Measurements from ENCODE around the gene DAPK1. TPM values are rescaled to one million over a fixed set of nuclear protein-coding genes. Genes with fewer than 3 reads are reported as not detected.
A peak's percentile ranks its signal among the peaks of the same experiment; 100 is the strongest.
"Not testable (repeated sequence)": the region's sequence is repeated elsewhere in the genome, so short reads cannot be mapped to it uniquely, and the experiment has no call there.

DAPK1 gene
- total and polyA plus RNA-seq, 2 donors = 12.1 to 79.2 TPM

DNA sequence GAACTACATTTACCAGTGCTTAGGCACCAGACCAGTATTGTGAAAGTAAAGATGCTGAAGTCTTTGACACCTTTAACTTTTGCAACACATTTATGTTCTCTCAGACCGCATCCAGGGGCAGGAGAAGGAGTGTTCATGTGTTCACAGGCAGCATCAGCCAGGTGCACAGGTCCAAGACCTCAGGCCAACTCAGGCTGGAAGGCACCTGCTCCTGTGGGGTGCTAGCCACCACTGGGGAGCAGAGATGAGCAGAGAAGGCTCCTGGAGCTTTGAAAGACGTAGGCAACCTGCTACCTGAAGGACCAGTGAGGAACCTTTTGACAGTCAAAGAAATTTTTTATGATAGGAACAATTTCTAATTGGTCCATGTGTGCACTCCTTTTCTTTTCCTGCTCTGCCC, 35.6 kb downstream of the DAPK1 start:
- WGBS = 73% methylated on average over 2 of the region's 2 CpGs
- Histone ChIP-seq H3K36me3 (ENCODE audit: insufficient read depth) (no peaks in the 10 kb centered on the region), H3K4me3 (ENCODE audit: low read depth, low read length) (no peak overlapping the region), H3K27ac (ENCODE audit: low read depth) (no peak overlapping the region), H3K4me1 (ENCODE audit: insufficient read depth) (no peaks in the 10 kb centered on the region)
- no peak for DNase-seq (ENCODE audit: extremely low spot score)

DNA sequence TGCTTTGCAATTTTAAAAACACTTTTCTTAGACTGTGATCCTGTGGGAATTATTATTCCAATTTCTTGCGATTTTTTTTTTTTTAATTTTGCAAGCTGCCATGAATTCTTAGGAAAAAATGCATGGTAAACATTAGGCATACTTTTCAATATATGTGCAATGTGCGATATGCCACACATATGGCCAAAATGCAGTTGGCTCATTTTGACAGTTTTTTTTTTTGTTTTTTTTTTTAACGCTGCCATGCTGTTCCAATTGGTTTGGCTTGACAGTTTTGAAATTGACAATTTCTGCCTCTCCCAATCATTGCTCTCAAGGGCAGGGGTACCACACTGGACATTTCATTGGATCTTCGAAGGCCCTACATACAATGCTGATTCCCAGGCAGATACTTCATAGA, 36.4 kb downstream of the DAPK1 start:
- 97% methylated on average over 4 of the region's 4 CpGs for WGBS
- Histone ChIP-seq H3K36me3 (ENCODE audit: insufficient read depth) (no peaks in the 10 kb centered on the region), H3K4me1 (ENCODE audit: insufficient read depth) (no peaks in the 10 kb centered on the region), H3K4me3 (ENCODE audit: low read depth, low read length) (no peak overlapping the region), H3K27ac (ENCODE audit: low read depth) (no peak overlapping the region)
- no peak for DNase-seq (ENCODE audit: extremely low spot score)

DNA sequence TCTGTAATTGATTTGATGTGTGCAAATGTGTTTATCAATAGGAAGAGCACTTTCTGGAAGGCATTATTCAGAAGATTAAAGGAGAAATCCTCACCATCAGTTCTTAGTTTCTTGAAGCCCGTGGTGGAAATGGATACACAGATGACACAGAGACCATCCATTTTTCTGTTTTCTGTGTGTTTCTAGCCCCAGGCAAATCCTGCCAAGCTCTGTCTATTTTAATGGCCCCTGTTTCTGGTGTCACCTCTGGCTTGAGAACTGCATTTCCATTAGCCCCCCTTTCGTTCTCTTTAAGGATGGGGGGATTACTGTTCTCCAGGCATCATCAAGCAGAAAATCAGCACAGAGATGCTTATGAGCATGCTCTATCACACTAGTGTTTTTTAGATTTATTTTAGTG, 37.3 kb downstream of the DAPK1 start:
- WGBS = 93% methylated on average over 2 of the region's 2 CpGs
- Histone ChIP-seq H3K27ac (ENCODE audit: low read depth) (no peak overlapping the region), H3K4me3 (ENCODE audit: low read depth, low read length) (no peak overlapping the region), H3K36me3 (ENCODE audit: insufficient read depth) (no peaks in the 10 kb centered on the region), H3K4me1 (ENCODE audit: insufficient read depth) (no peaks in the 10 kb centered on the region)
- no peak for DNase-seq (ENCODE audit: extremely low spot score)

DNA sequence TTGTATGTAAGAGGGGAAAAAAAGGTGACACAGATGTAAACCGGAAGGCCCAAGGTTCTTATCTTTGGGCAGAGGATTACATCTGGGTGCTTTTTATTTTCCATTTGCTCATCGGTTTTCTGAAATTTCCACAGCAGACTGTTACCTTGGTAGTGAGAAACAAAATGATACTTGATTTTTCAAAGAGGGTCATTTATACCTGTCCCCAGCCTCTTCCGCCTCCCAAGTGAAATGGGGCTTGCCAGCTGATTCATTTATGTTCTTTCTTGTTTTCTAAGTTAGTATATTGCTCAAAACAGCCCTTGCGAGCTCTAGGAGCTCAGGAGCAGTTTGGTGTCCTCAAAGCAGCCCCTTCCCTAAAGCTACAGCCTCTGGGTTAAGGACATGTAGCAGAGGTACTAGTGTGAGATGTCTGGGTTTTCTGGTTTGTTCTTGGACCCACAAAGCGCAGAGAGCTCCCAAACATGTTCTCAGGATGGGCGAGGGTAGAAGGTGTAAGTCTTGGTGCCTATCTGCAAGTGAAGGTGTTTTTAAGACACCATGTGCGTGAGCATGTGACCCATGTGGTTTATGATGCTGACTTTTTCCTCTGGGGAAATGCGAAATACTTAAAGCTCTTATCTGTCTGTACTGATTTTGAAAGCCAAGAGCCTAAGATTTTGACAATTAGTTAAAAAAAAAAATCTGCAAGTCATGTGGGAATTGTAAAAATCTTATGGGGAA, 38.3 kb downstream of the DAPK1 start:
- no peak for DNase-seq (ENCODE audit: extremely low spot score)

DNA sequence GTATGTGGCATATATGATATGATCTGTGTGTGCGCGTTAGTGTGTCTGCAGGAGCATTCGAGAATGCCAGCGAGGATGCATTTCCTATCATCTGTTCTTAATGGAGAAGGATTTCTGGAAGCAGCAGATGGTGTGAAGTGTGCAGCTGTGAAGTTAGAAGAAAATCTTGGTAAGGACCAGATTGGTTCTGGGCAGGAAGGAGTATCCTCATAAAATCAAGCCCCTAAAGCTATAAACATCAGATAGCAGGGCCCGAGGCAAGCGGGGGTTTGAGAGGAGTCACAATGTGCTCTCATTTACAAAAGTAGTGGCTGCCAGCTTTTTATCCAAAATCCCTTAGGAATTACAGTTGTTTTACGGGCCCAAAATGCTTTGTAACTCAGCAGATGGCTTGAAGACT, 40.0 kb downstream of the DAPK1 start:
- Histone ChIP-seq H3K4me3 (ENCODE audit: low read depth, low read length) (no peak overlapping the region), H3K4me1 (ENCODE audit: insufficient read depth) (no peaks in the 10 kb centered on the region), H3K27ac (ENCODE audit: low read depth) (no peak overlapping the region), H3K36me3 (ENCODE audit: insufficient read depth) (no peaks in the 10 kb centered on the region)
- peak; percentile 26 for DNase-seq (ENCODE audit: extremely low spot score)
- 31% methylated on average over 7 of the region's 7 CpGs for WGBS

More for the DNA sequence above, 38.3 kb downstream of the DAPK1 start:
- Histone ChIP-seq H3K4me1 (ENCODE audit: insufficient read depth) (no peaks in the 10 kb centered on the region), H3K27ac (ENCODE audit: low read depth) (no peak overlapping the region), H3K36me3 (ENCODE audit: insufficient read depth) (no peaks in the 10 kb centered on the region), H3K4me3 (ENCODE audit: low read depth, low read length) (no peak overlapping the region)
- WGBS = 81% methylated on average over 8 of the region's 8 CpGs

DNA sequence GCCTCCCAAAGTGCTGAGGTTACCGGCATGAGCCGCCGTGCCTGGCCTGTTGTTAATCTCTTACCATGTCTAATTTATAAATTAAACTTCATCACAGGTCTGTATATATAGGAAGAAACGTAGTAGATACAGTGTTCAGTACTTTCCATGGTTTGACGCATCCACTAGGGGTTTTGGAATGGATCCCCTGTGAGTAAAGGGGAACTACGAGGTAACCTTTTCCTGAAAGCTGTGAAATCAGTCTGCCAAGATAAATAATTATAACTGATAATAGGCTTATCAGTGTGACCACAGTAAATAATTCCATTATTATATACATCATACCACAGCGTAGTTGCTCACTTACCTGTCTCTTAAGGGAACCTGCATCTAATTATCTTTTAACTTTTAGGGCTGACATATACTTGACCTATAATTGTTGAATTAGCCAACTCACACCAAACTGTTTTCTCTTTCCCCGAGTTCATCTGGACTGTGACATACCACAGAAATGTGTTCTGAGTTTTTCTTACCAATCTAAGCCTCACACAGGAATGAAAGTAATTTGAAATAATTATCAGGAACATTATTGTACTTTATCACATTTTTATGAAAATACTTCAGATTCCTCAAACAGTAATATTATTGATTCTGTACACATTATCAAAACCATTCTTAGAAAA, 42.9 kb downstream of the DAPK1 start:
- Histone ChIP-seq H3K36me3 (ENCODE audit: insufficient read depth) (no peaks in the 10 kb centered on the region), H3K4me1 (ENCODE audit: insufficient read depth) (no peaks in the 10 kb centered on the region), H3K4me3 (ENCODE audit: low read depth, low read length) (no peak overlapping the region), H3K27ac (ENCODE audit: low read depth) (no peak overlapping the region)
- 89% methylated on average over 8 of the region's 8 CpGs for WGBS
- no peak for DNase-seq (ENCODE audit: extremely low spot score)

DNA sequence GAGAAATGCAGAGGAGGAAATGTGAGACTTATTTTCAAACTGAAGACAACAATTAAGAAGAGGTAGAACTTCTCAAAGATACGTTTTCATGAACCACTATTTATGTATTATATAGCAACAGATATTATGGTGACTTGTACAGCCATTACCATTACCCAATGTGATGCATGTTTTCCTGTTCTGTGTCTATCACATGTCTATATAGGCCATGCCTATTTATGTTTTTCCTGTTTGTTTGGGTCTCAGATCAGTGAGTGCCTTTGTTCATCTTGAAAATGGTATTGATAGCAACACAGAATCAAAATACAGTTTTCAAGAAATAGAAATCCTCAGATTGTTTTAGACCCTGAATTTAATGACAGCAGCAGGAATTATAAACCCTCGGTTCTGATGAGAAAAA, 44.0 kb downstream of the DAPK1 start:
- H3K4me3 ChIP-seq (ENCODE audit: low read depth, low read length) = no peak overlapping the region
- no peak for DNase-seq (ENCODE audit: extremely low spot score)
- WGBS = 86% methylated on average over 2 of the region's 2 CpGs
- no peaks in the 10 kb centered on the region for H3K36me3 ChIP-seq (ENCODE audit: insufficient read depth)
- no peaks in the 10 kb centered on the region for H3K4me1 ChIP-seq (ENCODE audit: insufficient read depth)
- H3K27ac ChIP-seq (ENCODE audit: low read depth) = no peak overlapping the region

DNA sequence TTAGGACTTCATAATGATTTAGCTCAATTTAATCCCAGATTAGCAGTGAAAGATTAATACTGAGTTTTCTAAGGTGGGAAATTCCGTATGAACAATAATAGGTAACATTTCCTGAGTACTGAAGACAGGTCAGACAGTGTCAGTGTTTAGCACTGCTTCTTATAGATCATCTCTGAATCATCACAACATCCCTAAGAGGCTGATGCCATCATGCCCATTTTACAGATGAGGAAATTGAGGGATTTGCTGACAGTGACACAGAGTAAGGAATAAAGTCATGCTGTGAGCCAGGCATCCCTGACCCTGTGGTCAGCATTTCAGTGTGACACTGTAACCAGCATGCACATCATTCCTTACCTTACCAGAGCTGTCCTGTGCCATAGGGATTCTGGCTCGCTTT, 44.5 kb downstream of the DAPK1 start:
- H3K4me1 ChIP-seq (ENCODE audit: insufficient read depth) = no peaks in the 10 kb centered on the region
- 70% methylated on average over 2 of the region's 2 CpGs for WGBS
- H3K4me3 ChIP-seq (ENCODE audit: low read depth, low read length) = no peak overlapping the region
- no peak overlapping the region for H3K27ac ChIP-seq (ENCODE audit: low read depth)
- no peaks in the 10 kb centered on the region for H3K36me3 ChIP-seq (ENCODE audit: insufficient read depth)
- DNase-seq (ENCODE audit: extremely low spot score) = no peak

DNA sequence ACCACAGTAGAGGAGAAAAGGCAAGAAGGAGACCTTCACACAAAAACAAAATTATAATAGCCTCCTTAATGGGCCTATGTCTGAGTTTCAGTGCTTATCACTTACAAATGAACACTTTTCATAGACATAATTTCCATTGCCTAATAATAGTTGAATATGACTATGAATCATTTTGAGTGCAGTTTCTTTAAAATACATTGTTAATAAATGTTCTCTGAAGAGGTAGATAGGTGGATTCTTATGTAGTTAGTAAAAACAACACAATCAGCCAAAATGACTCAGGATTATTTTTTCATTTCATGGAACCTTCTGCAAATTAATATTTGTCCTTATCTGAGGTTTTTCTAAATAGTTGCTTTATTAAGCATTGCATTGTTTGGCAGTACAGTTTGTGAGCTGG, 45.6 kb downstream of the DAPK1 start:
- Histone ChIP-seq H3K27ac (ENCODE audit: low read depth) (no peak overlapping the region), H3K36me3 (ENCODE audit: insufficient read depth) (no peaks in the 10 kb centered on the region), H3K4me1 (ENCODE audit: insufficient read depth) (no peaks in the 10 kb centered on the region), H3K4me3 (ENCODE audit: low read depth, low read length) (no peak overlapping the region)
- no peak for DNase-seq (ENCODE audit: extremely low spot score)

DNA sequence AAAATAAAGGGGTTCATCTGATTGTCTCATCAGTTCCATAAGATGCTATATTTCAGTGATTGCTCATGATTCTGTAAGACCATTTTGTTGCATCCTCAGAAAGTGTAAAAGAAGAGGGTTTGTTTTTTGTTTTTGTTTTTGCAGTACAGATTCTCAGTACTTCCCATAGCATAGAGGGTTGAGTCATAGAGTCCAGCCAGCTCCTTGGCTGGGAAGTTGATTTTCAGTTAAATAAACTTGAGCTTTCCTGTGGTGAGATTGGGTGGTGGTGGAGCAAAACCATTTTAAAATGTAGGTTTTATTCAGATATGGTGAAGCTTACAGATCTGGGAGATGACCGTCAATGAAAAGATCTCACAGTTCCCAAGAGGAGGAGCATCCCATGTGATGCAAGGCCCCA, 48.2 kb downstream of the DAPK1 start:
- H3K36me3 ChIP-seq (ENCODE audit: insufficient read depth) = no peaks in the 10 kb centered on the region
- 77% methylated on average over 1 of the region's 1 CpG for WGBS
- H3K4me3 ChIP-seq (ENCODE audit: low read depth, low read length) = no peak overlapping the region
- H3K4me1 ChIP-seq (ENCODE audit: insufficient read depth) = no peaks in the 10 kb centered on the region
- no peak overlapping the region for H3K27ac ChIP-seq (ENCODE audit: low read depth)
- DNase-seq (ENCODE audit: extremely low spot score) = no peak

DNA sequence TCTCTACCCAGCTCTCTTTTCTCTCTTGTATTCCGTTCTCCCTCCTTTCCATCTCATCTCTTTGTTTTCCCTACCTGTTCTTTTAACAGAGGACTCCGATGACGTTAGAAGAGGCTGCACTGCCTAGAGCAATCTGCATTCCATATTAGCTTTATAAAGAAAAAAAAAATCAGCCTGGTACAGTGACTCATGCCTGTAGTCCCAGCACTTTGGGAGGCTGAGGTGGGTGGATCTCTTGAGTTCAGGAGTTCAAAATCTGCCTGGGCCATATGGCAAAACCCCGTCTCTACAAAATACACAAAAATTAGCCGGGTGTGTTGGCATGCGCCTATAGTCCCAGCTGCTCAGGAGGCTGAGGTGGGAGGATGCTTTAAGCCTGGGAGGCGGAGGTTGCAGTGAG, 49.0 kb downstream of the DAPK1 start:
- Histone ChIP-seq H3K4me3 (ENCODE audit: low read depth, low read length) (no peak overlapping the region), H3K36me3 (ENCODE audit: insufficient read depth) (no peaks in the 10 kb centered on the region), H3K4me1 (ENCODE audit: insufficient read depth) (no peaks in the 10 kb centered on the region), H3K27ac (ENCODE audit: low read depth) (no peak overlapping the region)
- DNase-seq (ENCODE audit: extremely low spot score) = no peak
- 65% methylated on average over 7 of the region's 7 CpGs for WGBS

DNA sequence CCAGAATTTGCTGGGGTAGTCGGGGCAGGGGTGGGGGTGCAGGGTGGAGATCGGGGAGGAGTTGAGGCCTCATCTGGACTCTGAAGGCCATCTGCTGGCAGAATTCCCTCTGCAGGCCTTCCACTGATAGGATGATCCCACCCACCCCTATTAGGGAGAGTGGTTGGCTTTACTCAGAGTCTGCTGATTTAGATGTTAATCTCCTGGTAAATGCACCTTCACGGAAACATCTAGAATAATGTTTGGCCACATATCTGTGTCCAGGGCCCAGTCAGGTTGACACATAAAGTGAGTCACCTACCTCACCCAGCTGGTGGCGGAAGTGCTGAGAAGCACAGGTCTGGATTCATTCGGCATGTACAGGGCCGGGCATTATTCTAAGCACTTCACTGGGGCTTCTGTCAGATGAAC, 50.0 kb downstream of the DAPK1 start:
- H3K4me3 ChIP-seq (ENCODE audit: low read depth, low read length) = no peak overlapping the region
- H3K4me1 ChIP-seq (ENCODE audit: insufficient read depth) = no peaks in the 10 kb centered on the region
- WGBS = 78% methylated on average over 6 of the region's 6 CpGs
- no peaks in the 10 kb centered on the region for H3K36me3 ChIP-seq (ENCODE audit: insufficient read depth)
- no peak for DNase-seq (ENCODE audit: extremely low spot score)
- no peak overlapping the region for H3K27ac ChIP-seq (ENCODE audit: low read depth)

DNA sequence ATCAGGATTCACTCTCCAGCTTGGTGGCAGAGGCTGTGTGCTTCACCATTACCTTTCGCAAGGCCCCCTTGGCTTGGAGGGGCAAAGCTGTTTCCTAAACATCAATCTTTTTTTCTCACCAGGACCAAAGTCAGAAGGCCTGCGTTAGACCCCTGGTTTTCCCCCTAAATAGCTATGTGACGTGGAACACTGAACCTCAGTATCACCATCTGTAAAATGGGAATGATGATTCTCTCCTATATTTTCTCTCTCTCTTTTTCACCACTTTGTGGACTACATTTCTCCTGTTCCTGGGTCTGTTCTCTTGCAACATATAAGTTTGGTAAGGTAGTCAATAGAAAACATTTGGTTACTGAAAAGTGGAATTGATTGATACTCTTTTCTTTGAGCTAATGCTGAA, 50.5 kb downstream of the DAPK1 start:
- no peak overlapping the region for H3K27ac ChIP-seq (ENCODE audit: low read depth)
- 98% methylated on average over 3 of the region's 3 CpGs for WGBS
- no peaks in the 10 kb centered on the region for H3K4me1 ChIP-seq (ENCODE audit: insufficient read depth)

DNA sequence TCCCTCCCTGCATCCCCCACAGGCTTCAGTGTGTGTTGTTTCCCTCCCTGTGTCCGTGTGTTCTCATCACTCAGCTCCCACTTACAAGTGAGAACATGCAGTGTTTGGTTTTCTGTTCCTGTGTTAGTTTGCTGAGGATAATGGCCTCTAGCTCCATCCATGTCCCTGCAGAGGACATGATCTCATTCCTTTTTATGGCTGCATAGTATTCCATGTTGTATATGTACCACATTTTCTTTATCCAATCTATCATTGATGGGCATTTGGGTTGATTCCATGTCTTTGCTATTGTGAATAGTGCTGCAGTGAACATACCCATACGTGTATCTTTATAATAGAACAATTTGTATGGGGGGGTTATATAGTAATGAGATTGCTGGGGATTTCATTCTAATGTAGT, 51.4 kb downstream of the DAPK1 start:
- WGBS = 94% methylated on average over 2 of the region's 2 CpGs
- not testable (repeated sequence) for H3K4me3 ChIP-seq (ENCODE audit: low read depth, low read length); H3K36me3 ChIP-seq (ENCODE audit: insufficient read depth); H3K4me1 ChIP-seq (ENCODE audit: insufficient read depth); H3K27ac ChIP-seq (ENCODE audit: low read depth); DNase-seq (ENCODE audit: extremely low spot score)

More for the DNA sequence above, 50.5 kb downstream of the DAPK1 start:
- H3K36me3 ChIP-seq (ENCODE audit: insufficient read depth) = no peaks in the 10 kb centered on the region
- no peak for DNase-seq (ENCODE audit: extremely low spot score)
- no peak overlapping the region for H3K4me3 ChIP-seq (ENCODE audit: low read depth, low read length)

All from urinary bladder (tissue), 4 donors.